GM19035 (cell line): Measurements from ENCODE around the gene MALAT1.
"Not testable (repeated sequence)": the region's sequence is repeated elsewhere in the genome, so short reads cannot be mapped to it uniquely, and the experiment has no call there.

Experiments used
- ATAC-seq: cut with Tn5 transposase; IDR thresholded peaks from one replicate; pipeline ENCODE4 v1.9.1; 2021; ENCODE audit not compliant: unreplicated experiment

The MALAT1 gene

GRCh38 chr11:65498977-65499712 is at the start of gene MALAT1:
TSS of gene MALAT1 (plus strand) at chr11:65499045.
- ATAC-seq: peak; percentile 30

- ATAC-seq: not testable (repeated sequence)
These were observed 47.5 kb upstream of the MALAT1 start for GRCh38 chr11:65451301-65451700.

- not testable (repeated sequence) for ATAC-seq
These were observed 46.6 kb upstream of the MALAT1 start for GRCh38 chr11:65452259-65452658.

- ATAC-seq: no peak
These were observed 45.9 kb upstream of the MALAT1 start for GRCh38 chr11:65452806-65453490.

- no peak for ATAC-seq
These were observed 44.5 kb upstream of the MALAT1 start for GRCh38 chr11:65454311-65454695.

- ATAC-seq: peak; percentile 79
These were observed 44.0 kb upstream of the MALAT1 start for GRCh38 chr11:65454696-65455456.

GRCh38 chr11:65456418-65456817 is 42.4 kb upstream of the MALAT1 start:
- ATAC-seq: no peak

- ATAC-seq: no peak
These were observed 39.3 kb upstream of the MALAT1 start for GRCh38 chr11:65459552-65459951.

GRCh38 chr11:65465471-65465870 is 33.4 kb upstream of the MALAT1 start:
- not testable (repeated sequence) for ATAC-seq

GRCh38 chr11:65467306-65467705 is 31.5 kb upstream of the MALAT1 start:
- ATAC-seq: not testable (repeated sequence)

- no peak for ATAC-seq
These were observed 29.9 kb upstream of the MALAT1 start for GRCh38 chr11:65468874-65469333.

GRCh38 chr11:65470433-65471049 is 28.3 kb upstream of the MALAT1 start:
- ATAC-seq: no peak

- ATAC-seq: no peak
These were observed 27.4 kb upstream of the MALAT1 start for GRCh38 chr11:65471447-65471891.

- not testable (repeated sequence) for ATAC-seq
These were observed 26.1 kb upstream of the MALAT1 start for GRCh38 chr11:65472588-65473277.

- ATAC-seq: no peak
These were observed 25.5 kb upstream of the MALAT1 start for GRCh38 chr11:65473278-65473860.

GRCh38 chr11:65474864-65475263 is 24.0 kb upstream of the MALAT1 start:
- no peak for ATAC-seq

GRCh38 chr11:65476632-65477148 is 22.2 kb upstream of the MALAT1 start:
- ATAC-seq: no peak

GRCh38 chr11:65477149-65477965 is 21.5 kb upstream of the MALAT1 start:
- ATAC-seq: peak; percentile 82
